ENCODE measurements around the gene ZNF486. TPM values are rescaled to one million over a fixed set of nuclear protein-coding genes. Genes with fewer than 3 reads are reported as not detected.
"Not testable (repeated sequence)": the region's sequence is repeated elsewhere in the genome, so short reads cannot be mapped to it uniquely, and the experiment has no call there.

ZNF486 gene
- total RNA-seq, 1 donor: 7.3 TPM

- TF ChIP-seq, protein P1, sequence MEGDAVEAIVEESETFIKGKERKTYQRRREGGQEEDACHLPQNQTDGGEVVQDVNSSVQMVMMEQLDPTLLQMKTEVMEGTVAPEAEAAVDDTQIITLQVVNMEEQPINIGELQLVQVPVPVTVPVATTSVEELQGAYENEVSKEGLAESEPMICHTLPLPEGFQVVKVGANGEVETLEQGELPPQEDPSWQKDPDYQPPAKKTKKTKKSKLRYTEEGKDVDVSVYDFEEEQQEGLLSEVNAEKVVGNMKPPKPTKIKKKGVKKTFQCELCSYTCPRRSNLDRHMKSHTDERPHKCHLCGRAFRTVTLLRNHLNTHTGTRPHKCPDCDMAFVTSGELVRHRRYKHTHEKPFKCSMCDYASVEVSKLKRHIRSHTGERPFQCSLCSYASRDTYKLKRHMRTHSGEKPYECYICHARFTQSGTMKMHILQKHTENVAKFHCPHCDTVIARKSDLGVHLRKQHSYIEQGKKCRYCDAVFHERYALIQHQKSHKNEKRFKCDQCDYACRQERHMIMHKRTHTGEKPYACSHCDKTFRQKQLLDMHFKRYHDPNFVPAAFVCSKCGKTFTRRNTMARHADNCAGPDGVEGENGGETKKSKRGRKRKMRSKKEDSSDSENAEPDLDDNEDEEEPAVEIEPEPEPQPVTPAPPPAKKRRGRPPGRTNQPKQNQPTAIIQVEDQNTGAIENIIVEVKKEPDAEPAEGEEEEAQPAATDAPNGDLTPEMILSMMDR (IDR thresholded peaks at IDR 0.05; ENCODE audit: insufficient read depth, low read depth, low read length): no peak
- H3K4me3 ChIP-seq (ENCODE audit: low read depth, low read length): no peak overlapping the region
- peak; percentile 9 for DNase-seq (ENCODE audit: low read depth)
Measured at GRCh38 chr19:20186174-20186573, 19.2 kb downstream of the ZNF486 start.

DNA sequence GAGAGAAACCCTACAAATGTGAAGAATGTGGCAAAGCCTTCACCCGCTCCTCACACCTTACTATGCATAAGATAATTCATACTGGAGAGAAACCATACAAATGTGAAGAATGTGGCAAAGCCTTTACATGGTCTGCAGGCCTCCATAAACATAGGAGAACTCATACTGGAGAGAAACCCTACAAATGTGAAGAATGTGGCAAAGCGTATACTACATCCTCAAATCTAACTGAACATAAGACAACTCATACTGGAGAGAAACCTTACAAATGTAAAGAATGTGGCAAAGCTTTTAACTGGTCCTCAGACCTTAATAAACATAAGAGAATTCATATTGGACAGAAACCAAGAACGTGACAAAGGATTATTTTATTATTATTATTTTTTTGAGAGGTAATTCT lies 30.7 kb downstream of the ZNF486 start:
- no peak overlapping the region for H3K4me3 ChIP-seq (ENCODE audit: low read depth, low read length)
- DNase-seq (ENCODE audit: low read depth): no peak
- TF ChIP-seq, protein P1 (IDR thresholded peaks at IDR 0.05; ENCODE audit: insufficient read depth, low read depth, low read length): no peak

GRCh38 chr19:20209051-20209450 lies 42.0 kb downstream of the ZNF486 start:
- no peak overlapping the region for H3K4me3 ChIP-seq (ENCODE audit: low read depth, low read length)
- TF ChIP-seq, protein P1 (IDR thresholded peaks at IDR 0.05; ENCODE audit: insufficient read depth, low read depth, low read length): no peak
- DNase-seq (ENCODE audit: low read depth): no peak

- DNase-seq (ENCODE audit: low read depth): not testable (repeated sequence)
Measured at GRCh38 chr19:20214366-20214765, 47.4 kb downstream of the ZNF486 start.

DNA sequence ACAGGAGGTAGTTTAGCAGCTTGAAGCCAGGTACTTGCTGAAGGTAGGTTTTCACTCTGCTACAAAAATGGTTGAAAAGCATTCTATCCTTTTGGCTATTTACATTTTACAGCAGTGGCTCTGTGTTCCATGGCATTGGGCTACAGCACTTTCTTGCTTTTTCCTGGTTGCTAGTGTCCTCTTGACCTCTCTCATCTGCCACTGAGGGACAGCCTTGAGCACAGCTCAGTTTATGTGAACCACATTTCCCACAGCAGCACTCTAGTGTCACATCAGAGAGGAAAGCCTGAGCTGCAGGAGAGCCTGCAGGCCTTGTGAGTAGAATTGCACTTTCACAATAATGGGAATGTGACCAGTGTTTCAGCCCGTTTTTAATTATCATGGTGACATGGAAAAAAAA lies 54.6 kb downstream of the ZNF486 start:
- DNase-seq (ENCODE audit: low read depth); H3K4me3 ChIP-seq (ENCODE audit: low read depth, low read length): not testable (repeated sequence)

More at GRCh38 chr19:20214366-20214765, 47.4 kb downstream of the ZNF486 start:
- H3K4me3 ChIP-seq (ENCODE audit: low read depth, low read length): not testable (repeated sequence)

DNA sequence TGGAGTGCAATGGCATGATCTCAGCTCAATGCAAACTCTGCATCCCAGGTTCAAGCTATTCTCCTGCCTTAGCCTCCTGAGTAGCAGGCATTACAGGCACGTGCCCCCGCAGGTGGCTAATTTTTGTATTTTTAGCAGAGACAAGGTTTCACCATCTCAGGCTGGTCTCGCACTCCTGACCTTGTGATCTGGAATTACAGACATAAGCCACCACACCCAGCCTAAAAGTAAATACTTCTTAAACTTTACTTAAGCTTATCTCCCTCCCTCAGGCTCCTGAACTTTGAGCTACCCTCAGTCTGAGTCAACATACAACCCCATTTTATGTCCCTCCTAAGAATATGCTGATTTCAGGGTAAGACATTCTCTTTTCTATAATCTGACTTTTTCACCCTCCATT lies 66.1 kb downstream of the ZNF486 start:
- H3K4me3 ChIP-seq (ENCODE audit: low read depth, low read length): no peak overlapping the region
- DNase-seq (ENCODE audit: low read depth): peak; percentile 61
- TF ChIP-seq, protein P1 (IDR thresholded peaks at IDR 0.05; ENCODE audit: insufficient read depth, low read depth, low read length): no peak

- no peak for DNase-seq (ENCODE audit: low read depth)
- no peak overlapping the region for H3K4me3 ChIP-seq (ENCODE audit: low read depth, low read length)
- TF ChIP-seq, protein P1 (IDR thresholded peaks at IDR 0.05; ENCODE audit: insufficient read depth, low read depth, low read length): no peak
Measured at GRCh38 chr19:20235156-20235555, 68.1 kb downstream of the ZNF486 start.

- peak; percentile 85 for DNase-seq (ENCODE audit: low read depth)
- TF ChIP-seq, protein P1 (IDR thresholded peaks at IDR 0.05; ENCODE audit: insufficient read depth, low read depth, low read length): peak; percentile 1
- H3K4me3 ChIP-seq (ENCODE audit: low read depth, low read length): peak overlapping the region; percentile 81
Measured at GRCh38 chr19:20237773-20238623, 71.0 kb downstream of the ZNF486 start.

Data from fibroblast of villous mesenchyme (primary cell).